KMS-11 (cell line): ENCODE results near the gene RAB19.

Experiments
- H2AFZ ChIP-seq: fragments of 200-600 bp; sonication (generic); 2 replicates; pipeline ENCODE4 v1.6.1; 2016; ENCODE audit warnings: antibody characterized with exemption, mixed run types, low read depth
- H3K27ac ChIP-seq: fragments of 200-600 bp; sonication (generic); 2 replicates; pipeline ENCODE4 v1.6.1; 2016; ENCODE audit warnings: mild to moderate bottlenecking, mixed run types
- H3K27me3 ChIP-seq: fragments of 200-600 bp; sonication (generic); 2 replicates; pipeline ENCODE4 v1.6.1; 2017; ENCODE audit warnings: mild to moderate bottlenecking, low read depth, mixed run types, moderate library complexity; ENCODE audit not compliant: insufficient read depth
- H3K36me3 ChIP-seq: fragments of 200-600 bp; sonication (generic); 2 replicates; pipeline ENCODE4 v1.6.1; 2017; ENCODE audit warnings: mild to moderate bottlenecking, mixed run types; ENCODE audit not compliant: insufficient read depth
- H3K4me1 ChIP-seq: fragments of 200-600 bp; sonication (generic); 2 replicates; pipeline ENCODE4 v1.6.1; 2016; ENCODE audit warnings: mild to moderate bottlenecking, low read depth, mixed run types; ENCODE audit not compliant: poor library complexity, severe bottlenecking
- H3K4me2 ChIP-seq: fragments of 200-600 bp; sonication (generic); 2 replicates; pipeline ENCODE4 v1.7.0; 2016; ENCODE audit warnings: mild to moderate bottlenecking, mixed run types
- H3K4me3 ChIP-seq: fragments of 200-600 bp; sonication (generic); IDR thresholded peaks from 2 replicates; pipeline ENCODE4 v1.6.1; 2017; ENCODE audit warnings: low read depth, low read length, mixed read lengths; ENCODE audit not compliant: insufficient read depth
- H3K79me2 ChIP-seq: fragments of 200-600 bp; sonication (generic); 2 replicates; pipeline ENCODE4 v1.6.1; 2016; ENCODE audit warnings: low read depth, mixed run types; ENCODE audit not compliant: insufficient read depth
- H3K9ac ChIP-seq: fragments of 200-600 bp; sonication (generic); 2 replicates; pipeline ENCODE4 v1.6.1; 2016; ENCODE audit warnings: mild to moderate bottlenecking, mixed run types
- H4K20me1 ChIP-seq: fragments of 200-600 bp; sonication (generic); 2 replicates; pipeline ENCODE4 v1.6.1; 2016; ENCODE audit warnings: mild to moderate bottlenecking, mixed run types; ENCODE audit not compliant: insufficient read depth
- CTCF ChIP-seq: fragments of 200-600 bp; sonication (generic); conservative IDR thresholded peaks from 2 replicates; pipeline ENCODE4 v1.6.1; 2017; ENCODE audit warnings: low read depth, mild to moderate bottlenecking, antibody characterized with exemption, low read length, moderate library complexity, mixed read lengths

The RAB19 gene

GRCh38 chr7:140403878-140404564, at the start of gene RAB19:
TSS of gene RAB19 (plus strand) at chr7:140404058. CDS start at chr7:140407647, 3,589 bp downstream.
- H3K27ac ChIP-seq, result no peak within 1 kb of the TSS

GRCh38 chr7:140358024-140358411, 45.8 kb upstream of the RAB19 start:
- H2AFZ ChIP-seq, result no peak overlapping the region
- no peaks in the 10 kb centered on the region for H3K27me3 ChIP-seq
- H3K4me2 ChIP-seq, result no peak overlapping the region
- no peaks in the 10 kb centered on the region for H3K4me1 ChIP-seq
- H3K27ac ChIP-seq, result no peak overlapping the region
- no peak overlapping the region for H3K4me3 ChIP-seq
- H3K79me2 ChIP-seq, result no peaks in the 10 kb centered on the region
- H3K36me3 ChIP-seq, result no peaks in the 10 kb centered on the region
- H3K9ac ChIP-seq, result no peak overlapping the region
- no peaks in the 10 kb centered on the region for H4K20me1 ChIP-seq
- TF ChIP-seq CTCF, result no peak

More at GRCh38 chr7:140403878-140404564, at the start of gene RAB19:
- Histone ChIP-seq H3K4me2 (no peak within 1 kb of the TSS), H4K20me1 (no peaks in the 10 kb centered on the region), H2AFZ (no peak within 1 kb of the TSS), H3K27me3 (no peaks in the 10 kb centered on the region), H3K36me3 (no peaks in the 10 kb centered on the region), H3K9ac (no peak within 1 kb of the TSS), H3K79me2 (no peaks in the 10 kb centered on the region), H3K4me3 (no peak within 1 kb of the TSS), H3K4me1 (no peaks in the 10 kb centered on the region)
- TF ChIP-seq CTCF, result no peak

DNA sequence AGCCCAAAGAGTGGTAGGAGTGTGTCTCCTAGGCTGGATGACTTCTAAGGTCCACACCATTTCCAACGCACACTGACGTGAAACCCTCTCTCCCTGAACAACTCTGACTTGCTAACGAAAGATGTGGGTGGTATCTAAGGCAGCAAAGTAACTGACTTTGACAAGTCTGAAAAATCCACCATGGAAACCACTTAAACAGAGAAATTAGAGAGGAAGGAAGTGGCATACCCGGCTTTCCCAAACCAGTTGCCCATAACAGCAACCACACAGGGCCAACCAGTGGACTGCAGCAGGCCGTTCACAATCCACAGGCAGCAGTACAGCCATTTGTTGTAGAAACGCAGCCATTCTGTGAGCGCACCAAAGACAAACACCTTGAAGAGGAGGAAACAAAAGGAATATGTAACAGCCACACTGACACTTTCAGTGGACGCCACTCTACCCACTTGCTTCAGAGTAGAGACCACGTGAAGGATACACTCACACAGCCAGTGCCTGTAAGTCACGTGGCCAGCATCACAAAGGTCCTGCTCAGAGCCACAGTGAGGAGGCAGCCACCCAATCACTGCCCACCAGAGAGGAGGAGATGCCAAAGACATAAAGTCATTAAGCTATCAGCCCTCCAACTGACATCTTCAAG, 45.3 kb upstream of the RAB19 start:
- H3K27me3 ChIP-seq, result no peaks in the 10 kb centered on the region
- no peak overlapping the region for H3K27ac ChIP-seq
- no peak overlapping the region for H3K4me2 ChIP-seq
- H2AFZ ChIP-seq, result no peak overlapping the region
- H3K4me1 ChIP-seq, result no peaks in the 10 kb centered on the region
- TF ChIP-seq CTCF, result no peak
- H4K20me1 ChIP-seq, result no peaks in the 10 kb centered on the region
- no peak overlapping the region for H3K9ac ChIP-seq
- H3K36me3 ChIP-seq, result no peaks in the 10 kb centered on the region
- no peaks in the 10 kb centered on the region for H3K79me2 ChIP-seq
- H3K4me3 ChIP-seq, result no peak overlapping the region

GRCh38 chr7:140360697-140361229, 43.1 kb upstream of the RAB19 start:
- Histone ChIP-seq H3K4me2 (no peak overlapping the region), H3K4me1 (no peaks in the 10 kb centered on the region), H3K79me2 (no peaks in the 10 kb centered on the region), H4K20me1 (no peaks in the 10 kb centered on the region), H3K4me3 (no peak overlapping the region), H3K9ac (no peak overlapping the region), H3K27ac (no peak overlapping the region), H3K36me3 (no peaks in the 10 kb centered on the region), H2AFZ (no peak overlapping the region), H3K27me3 (no peaks in the 10 kb centered on the region)
- TF ChIP-seq CTCF, result no peak
